GM13977 (cell line): ENCODE data around the gene ZNF385A.

Experiments used
- DNase-seq: peaks from one replicate; pipeline ENCODE4 v3.0.0; 2012; ENCODE audit warnings: low spot score
- in situ Hi-C: fragments of 300-500 bp; cut with MboI; formaldehyde crosslinking; loops from one replicate; pipeline ENCODE4 v1.12.0; 2022; ENCODE audit warnings: low sequenced_read_pairs, low pct_unique_long_range_greater_than_20kb, mixed read lengths, inconsistent platforms; ENCODE audit not compliant: unreplicated experiment
- TF ChIP-seq, protein P1 (sequence below): IDR thresholded peaks from 2 replicates; pipeline ENCODE4 v1.5.1; 2012; ENCODE audit warnings: mild to moderate bottlenecking, control low read depth; ENCODE audit not compliant: insufficient read depth; ENCODE audit errors: extremely low read depth, missing control alignments

The ZNF385A gene

DNA sequence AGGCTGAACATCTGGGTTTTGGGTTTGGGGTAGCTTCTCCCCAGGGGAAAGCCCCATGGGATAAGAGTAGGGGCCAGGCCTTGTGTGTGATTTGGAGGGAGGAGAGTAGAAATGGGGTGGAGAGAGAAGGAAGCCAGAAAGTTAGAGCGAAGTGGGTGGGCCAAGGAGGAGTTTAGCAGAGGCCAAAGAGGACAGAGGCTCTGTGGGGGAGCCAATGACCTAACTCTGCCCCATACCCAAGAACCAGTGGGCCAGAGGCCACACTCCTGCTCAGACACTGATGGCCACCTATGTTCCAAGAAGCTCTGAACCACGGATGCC is 9.3 kb downstream of the ZNF385A start:
- DNase-seq = no peak
- in situ Hi-C loops = no loop called here
- TF ChIP-seq, protein P1, sequence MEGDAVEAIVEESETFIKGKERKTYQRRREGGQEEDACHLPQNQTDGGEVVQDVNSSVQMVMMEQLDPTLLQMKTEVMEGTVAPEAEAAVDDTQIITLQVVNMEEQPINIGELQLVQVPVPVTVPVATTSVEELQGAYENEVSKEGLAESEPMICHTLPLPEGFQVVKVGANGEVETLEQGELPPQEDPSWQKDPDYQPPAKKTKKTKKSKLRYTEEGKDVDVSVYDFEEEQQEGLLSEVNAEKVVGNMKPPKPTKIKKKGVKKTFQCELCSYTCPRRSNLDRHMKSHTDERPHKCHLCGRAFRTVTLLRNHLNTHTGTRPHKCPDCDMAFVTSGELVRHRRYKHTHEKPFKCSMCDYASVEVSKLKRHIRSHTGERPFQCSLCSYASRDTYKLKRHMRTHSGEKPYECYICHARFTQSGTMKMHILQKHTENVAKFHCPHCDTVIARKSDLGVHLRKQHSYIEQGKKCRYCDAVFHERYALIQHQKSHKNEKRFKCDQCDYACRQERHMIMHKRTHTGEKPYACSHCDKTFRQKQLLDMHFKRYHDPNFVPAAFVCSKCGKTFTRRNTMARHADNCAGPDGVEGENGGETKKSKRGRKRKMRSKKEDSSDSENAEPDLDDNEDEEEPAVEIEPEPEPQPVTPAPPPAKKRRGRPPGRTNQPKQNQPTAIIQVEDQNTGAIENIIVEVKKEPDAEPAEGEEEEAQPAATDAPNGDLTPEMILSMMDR = no peak

DNA sequence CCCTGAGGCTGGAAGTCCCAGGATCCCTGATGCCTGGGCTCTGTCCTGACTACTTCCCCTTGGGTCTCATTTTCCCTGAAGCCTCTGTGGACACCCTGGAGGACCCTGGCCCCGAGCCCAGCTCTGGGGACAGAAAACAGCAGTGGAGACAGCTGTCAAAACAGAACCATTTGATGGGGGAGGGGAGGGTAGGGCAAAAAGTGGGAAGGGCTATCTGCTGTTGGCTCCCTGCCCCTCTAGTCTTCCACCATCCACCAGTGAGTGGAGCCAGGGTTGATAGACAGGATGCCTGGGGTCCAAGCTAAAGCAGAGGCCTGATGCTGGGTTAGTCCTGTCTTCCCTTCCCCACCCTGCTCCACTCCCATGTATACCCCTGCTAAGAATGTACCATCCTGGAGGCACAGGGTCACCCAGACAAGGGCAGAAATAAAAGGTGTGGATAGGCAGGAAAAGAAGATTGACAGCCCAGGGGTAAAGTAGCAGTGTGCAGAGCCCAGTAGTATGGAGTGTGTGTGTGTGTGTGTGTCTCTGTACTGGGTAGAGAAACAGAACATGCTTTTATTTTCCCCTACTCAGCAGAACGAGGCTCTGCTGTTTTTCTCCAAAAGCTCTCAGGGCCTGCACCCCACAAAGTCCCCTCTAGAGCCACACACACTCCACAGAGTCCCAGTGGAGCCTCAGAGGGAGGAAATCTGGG is 9.8 kb downstream of the ZNF385A start:
- in situ Hi-C loops = loop anchor here (25.0 kb wide), 1 partner anchor 362 kb away; the partner anchor contains the start of genes HOXC8 and HOXC9
- TF ChIP-seq, protein P1 = no peak
- DNase-seq = no peak

DNA sequence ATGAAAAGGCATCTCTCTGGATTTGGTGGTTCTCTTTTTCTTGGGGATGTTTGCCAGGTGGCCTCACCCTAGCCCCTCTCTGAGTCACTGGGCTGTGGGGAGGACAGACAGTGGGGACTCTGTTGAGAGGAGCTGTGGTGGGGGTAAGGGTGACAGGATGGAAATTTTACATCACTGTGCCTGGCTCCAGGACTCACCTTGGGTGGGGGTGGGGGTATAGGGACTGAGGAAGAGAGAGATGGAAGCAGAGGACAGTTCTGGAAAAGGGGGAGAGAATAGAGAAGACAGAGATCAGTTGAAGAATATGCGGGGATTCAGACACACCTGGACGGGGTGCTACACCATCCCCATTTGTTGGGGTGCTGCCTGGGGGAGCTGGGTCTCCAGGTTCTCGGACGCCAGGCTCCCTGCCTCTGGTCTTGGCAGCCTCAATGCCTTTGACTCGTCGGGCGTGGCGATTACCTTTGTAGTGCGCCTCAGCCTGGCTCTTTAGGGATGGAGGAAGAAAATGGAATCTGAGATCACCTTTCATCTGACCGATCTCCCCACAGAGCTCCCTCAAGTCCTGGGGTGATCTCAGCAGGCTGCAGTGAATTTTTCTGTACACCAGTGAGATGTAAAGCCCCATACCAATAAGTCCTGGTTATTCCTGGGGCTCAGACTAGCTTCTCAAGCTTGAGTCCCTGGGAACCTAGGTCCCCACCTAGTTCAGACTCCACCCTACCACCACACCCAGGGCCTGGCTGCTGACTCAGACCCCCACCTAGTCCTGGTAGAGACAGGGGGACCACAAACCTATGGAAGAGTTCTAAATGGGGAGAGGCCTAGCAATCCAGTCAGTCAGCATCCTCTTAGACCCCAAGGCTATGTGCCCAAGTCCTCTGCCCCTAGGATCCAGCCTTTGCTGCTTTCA is 10.6 kb downstream of the ZNF385A start:
- TF ChIP-seq, protein P1 = no peak
- in situ Hi-C loops = loop anchor here (25.0 kb wide), 1 partner anchor 362 kb away; the partner anchor contains the start of genes HOXC8 and HOXC9
- no peak for DNase-seq

DNA sequence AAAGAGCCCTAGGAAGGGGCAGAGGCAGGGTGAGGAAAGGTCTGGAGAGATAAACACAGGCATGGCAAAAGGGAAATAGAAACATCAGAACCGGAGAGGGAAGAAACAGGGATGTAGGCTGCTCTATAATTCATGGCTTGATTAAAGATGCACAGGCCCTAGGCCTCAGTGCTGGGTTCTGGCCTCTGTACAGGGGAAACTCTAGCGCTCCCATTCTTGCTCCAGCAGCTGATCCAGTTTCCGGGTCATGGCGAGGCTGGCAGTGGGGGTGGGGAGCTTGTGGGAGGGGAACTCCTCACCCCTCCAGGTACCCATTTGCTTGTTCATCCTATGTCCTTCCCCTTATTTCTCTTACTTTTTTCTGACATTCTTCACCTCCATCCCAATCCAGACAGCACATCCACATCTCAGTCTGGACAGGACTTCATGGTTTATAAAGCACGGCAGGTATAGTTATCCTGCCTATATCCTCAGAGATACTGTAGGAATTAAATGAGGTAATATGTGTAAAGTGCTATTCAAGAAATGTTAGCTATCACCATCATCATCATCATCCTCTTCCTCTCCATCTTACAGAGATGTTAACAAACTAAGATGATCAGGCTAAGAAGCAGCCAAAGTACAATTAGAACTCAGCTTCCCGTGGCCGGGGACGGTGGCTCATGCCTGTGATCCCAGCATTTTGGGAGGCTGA is 12.3 kb downstream of the ZNF385A start:
- DNase-seq = no peak
- in situ Hi-C loops = loop anchor here (25.0 kb wide), 1 partner anchor 360 kb away; the partner anchor contains the start of genes HOXC8 and HOXC9
- TF ChIP-seq, protein P1 = no peak

DNA sequence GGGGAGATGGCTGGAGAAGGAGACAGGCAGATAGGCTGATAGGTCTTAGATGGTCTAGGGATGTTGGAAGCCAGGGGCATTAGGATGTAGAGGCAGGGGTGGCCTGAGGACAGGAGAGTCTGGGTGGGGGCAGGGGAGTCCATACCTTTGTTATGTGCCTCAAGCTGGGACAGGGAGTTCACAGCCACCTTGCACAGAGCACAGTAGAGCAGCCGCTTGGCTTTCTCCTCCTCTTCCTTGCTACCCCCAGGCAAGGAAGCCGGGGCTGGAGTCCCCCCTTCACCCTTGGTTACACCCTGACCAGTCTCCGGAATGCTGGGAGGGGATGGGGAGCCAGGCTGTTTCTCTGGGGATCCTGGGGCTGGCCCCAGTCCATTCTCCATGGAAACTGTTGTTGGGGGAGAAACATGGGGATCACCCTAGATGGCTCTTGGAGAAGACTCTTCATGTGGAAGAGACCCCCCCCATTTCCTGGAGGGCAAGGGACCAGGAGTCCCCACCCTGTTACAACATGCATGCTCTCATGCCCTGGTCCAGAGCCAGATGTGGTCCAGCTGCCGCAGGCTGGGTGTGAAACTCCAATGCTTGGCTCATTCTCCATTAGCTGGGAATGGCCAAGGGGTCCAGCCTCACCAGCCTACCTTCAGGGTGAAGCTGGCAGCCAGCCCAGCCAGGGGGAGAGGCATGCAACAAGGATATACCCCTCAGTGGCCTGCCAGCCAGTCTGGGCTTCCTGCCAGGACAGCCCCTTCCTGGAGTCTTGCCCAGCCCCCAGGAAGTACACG is 13.0 kb downstream of the ZNF385A start:
- no peak for DNase-seq

More for the DNA sequence above, 13.0 kb downstream of the ZNF385A start:
- in situ Hi-C loops = loop anchor here (25.0 kb wide), 1 partner anchor 359 kb away; the partner anchor contains the start of genes HOXC8 and HOXC9
- TF ChIP-seq, protein P1 = no peak
